GM18505 (cell line): ENCODE results near the gene CNBD2.
"Not testable (repeated sequence)": the region's sequence is repeated elsewhere in the genome, so short reads cannot be mapped to it uniquely, and the experiment has no call there.

Experiments used
- ATAC-seq: cut with Tn5 transposase; IDR thresholded peaks from one replicate; pipeline ENCODE4 v1.9.1; 2021; ENCODE audit not compliant: unreplicated experiment
- POLR2A ChIP-seq: IDR thresholded peaks from 4 replicates; pipeline ENCODE4 v1.6.1; 2011; ENCODE audit warnings: borderline replicate concordance; ENCODE audit not compliant: insufficient read depth, insufficient read length; ENCODE audit errors: extremely low read depth

The CNBD2 gene

GRCh38 chr20:36018208-36018988, 50.0 kb downstream of the CNBD2 start:
- no peak for TF ChIP-seq POLR2A
- ATAC-seq: no peak

GRCh38 chr20:36026131-36026530, 57.7 kb downstream of the CNBD2 start:
- ATAC-seq: not testable (repeated sequence)

GRCh38 chr20:36028106-36028808, 59.9 kb downstream of the CNBD2 start:
- no peak for ATAC-seq
- no peak for TF ChIP-seq POLR2A

GRCh38 chr20:36030149-36030548, 61.8 kb downstream of the CNBD2 start:
- ATAC-seq: no peak
- no peak for TF ChIP-seq POLR2A

DNA sequence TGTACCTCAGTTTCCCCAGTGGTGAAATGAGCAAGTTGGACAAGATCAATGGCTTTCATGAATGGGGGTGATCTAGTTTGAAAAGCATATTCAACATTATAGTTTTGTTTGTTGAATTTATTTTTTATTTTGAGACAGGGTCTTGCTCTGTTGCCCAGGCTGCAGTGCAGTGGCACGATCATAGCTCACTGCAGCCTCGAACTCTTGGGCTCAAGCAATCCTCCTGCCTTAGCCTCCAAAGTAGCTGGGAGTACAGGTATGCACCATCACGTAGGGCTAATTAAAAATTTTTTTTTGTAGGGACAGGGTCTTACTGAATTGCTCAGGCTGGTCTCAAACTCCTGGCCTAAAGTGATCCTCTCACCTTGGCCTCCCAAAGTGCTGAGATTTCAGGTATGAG, 63.4 kb downstream of the CNBD2 start:
- no peak for ATAC-seq

GRCh38 chr20:36034875-36035274, 66.5 kb downstream of the CNBD2 start:
- no peak for ATAC-seq

More for the DNA sequence above, 63.4 kb downstream of the CNBD2 start:
- no peak for TF ChIP-seq POLR2A

GRCh38 chr20:36035745-36036144, 67.4 kb downstream of the CNBD2 start:
- TF ChIP-seq POLR2A: no peak
- no peak for ATAC-seq

More at GRCh38 chr20:36034875-36035274, 66.5 kb downstream of the CNBD2 start:
- no peak for TF ChIP-seq POLR2A

GRCh38 chr20:36036688-36037087, 68.3 kb downstream of the CNBD2 start:
- no peak for TF ChIP-seq POLR2A
- no peak for ATAC-seq

- no peak for TF ChIP-seq POLR2A
- ATAC-seq: no peak
These were observed 72.2 kb downstream of the CNBD2 start for GRCh38 chr20:36040571-36040970.

GRCh38 chr20:36043441-36043840, 75.1 kb downstream of the CNBD2 start:
- TF ChIP-seq POLR2A: no peak
- ATAC-seq: no peak

GRCh38 chr20:36043892-36044515, 75.6 kb downstream of the CNBD2 start:
- no peak for ATAC-seq
- no peak for TF ChIP-seq POLR2A

GRCh38 chr20:36045373-36045714, 77.0 kb downstream of the CNBD2 start:
- no peak for ATAC-seq
- no peak for TF ChIP-seq POLR2A

GRCh38 chr20:36046073-36046798, 77.8 kb downstream of the CNBD2 start:
- ATAC-seq: not testable (repeated sequence)

- ATAC-seq: not testable (repeated sequence)
These were observed 81.0 kb downstream of the CNBD2 start for GRCh38 chr20:36049408-36049807.
